ENCODE measurements around the gene RNF207. TPM values are rescaled to one million over a fixed set of nuclear protein-coding genes. Genes with fewer than 3 reads are reported as not detected.

RNF207 gene
- total RNA-seq, 4 donors from 2014 or later = 32.9 to 63.5 (median 47.0) TPM

GRCh38 chr1:6178751-6179563, 27.0 kb upstream of the RNF207 start:
- Histone ChIP-seq H3K4me3 (replicated peaks in 1 of 3) (no peak overlapping the region), H3K4me1 (peaks cover 7 to 31% of the 10 kb centered on the region in 2 donors), H3K27ac (no peak overlapping the region), H3K27me3 (peaks cover 14% of the 10 kb centered on the region), H3K9me3 (no peaks in the 10 kb centered on the region), H3K36me3 (no peaks in the 10 kb centered on the region)
- intact Hi-C loops (cut with DNase I) = no loop called here
- TF ChIP-seq, protein P1, sequence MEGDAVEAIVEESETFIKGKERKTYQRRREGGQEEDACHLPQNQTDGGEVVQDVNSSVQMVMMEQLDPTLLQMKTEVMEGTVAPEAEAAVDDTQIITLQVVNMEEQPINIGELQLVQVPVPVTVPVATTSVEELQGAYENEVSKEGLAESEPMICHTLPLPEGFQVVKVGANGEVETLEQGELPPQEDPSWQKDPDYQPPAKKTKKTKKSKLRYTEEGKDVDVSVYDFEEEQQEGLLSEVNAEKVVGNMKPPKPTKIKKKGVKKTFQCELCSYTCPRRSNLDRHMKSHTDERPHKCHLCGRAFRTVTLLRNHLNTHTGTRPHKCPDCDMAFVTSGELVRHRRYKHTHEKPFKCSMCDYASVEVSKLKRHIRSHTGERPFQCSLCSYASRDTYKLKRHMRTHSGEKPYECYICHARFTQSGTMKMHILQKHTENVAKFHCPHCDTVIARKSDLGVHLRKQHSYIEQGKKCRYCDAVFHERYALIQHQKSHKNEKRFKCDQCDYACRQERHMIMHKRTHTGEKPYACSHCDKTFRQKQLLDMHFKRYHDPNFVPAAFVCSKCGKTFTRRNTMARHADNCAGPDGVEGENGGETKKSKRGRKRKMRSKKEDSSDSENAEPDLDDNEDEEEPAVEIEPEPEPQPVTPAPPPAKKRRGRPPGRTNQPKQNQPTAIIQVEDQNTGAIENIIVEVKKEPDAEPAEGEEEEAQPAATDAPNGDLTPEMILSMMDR (IDR thresholded peaks at IDR 0.05) = no peak
- TF ChIP-seq POLR2A (IDR thresholded peaks at IDR 0.05) = no peak
- WGBS, 2 donors = 4 to 8% methylated on average over 16 to 20 of the region's 51 CpGs
- DNase-seq = no peak

DNA sequence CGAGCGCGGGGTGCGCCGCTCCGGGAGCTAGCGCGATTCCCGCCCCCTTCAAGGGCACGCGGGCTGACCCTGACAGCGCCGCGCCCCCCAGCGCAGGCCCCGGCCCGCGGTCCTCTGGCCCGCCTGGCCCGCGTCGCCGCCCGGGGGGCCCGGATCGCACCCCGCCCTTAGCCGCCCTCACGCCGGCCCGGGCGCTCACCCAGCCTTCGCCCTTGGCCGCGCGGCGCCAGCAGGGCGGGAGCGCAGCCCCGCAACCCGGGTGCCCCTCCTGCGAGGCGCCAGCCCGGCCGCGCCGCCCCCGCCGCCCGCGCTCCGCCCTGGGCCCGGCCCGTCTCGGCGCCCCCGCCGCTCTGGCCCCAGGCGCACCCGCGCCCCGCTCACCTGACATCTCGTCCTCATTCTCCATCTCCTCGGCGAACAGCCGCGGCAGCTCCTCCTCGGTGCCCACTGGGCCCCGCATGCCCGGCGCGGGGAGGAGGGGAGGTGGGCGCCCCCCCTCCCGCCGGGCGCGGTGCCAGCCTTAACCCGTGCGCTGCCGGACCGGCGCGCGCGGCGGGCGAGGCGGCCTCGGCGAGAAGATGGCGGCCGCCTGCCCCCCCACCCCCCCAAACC, 26.2 kb upstream of the RNF207 start:
- H3K27ac ChIP-seq = no peak overlapping the region
- DNase-seq = no peak
- no peaks in the 10 kb centered on the region for H3K9me3 ChIP-seq
- H3K4me3 ChIP-seq (replicated peaks in 1 of 3) = peak overlapping the region in 1 of 3 donors; percentile 19
- WGBS, 2 donors = 0 to 4% methylated on average over 5 of the region's 92 CpGs
- TF ChIP-seq POLR2A (IDR thresholded peaks at IDR 0.05) = no peak
- TF ChIP-seq, protein P1 (IDR thresholded peaks at IDR 0.05) = no peak
- H3K27me3 ChIP-seq = peaks cover 14% of the 10 kb centered on the region
- no peaks in the 10 kb centered on the region for H3K36me3 ChIP-seq
- intact Hi-C loops (cut with DNase I) = no loop called here
- H3K4me1 ChIP-seq = peaks cover 7 to 31% of the 10 kb centered on the region in 2 donors

DNA sequence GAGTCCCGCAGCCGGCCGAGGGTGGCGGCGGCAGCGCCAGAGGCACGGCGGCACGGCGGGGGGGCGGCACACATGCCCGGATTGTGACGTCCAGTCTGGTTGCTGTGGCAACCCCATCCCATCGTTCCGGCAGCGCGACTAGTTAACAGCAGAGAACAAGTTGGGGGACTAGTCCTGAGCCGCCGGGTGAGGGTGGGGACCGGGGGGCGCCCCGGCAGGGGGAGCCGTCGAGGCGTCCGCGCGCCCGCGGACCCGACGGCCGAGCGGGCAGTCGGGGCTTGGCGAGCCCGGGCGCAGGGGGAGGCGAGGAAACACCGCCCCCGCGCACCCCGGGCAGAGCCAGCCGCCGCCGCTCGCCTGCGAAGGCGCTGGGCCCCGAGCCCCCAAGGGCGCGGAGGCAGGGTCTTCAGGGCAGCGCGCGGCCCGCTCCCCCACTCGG, 25.6 kb upstream of the RNF207 start, which contains the start of gene CHD5:
CHD5 (minus strand) TSS at position 54 of the 439 bp plus-strand sequence. CDS start 298 bp downstream, outside the sequence.
- TF ChIP-seq, protein P1 (IDR thresholded peaks at IDR 0.05) = no peak
- TF ChIP-seq POLR2A (IDR thresholded peaks at IDR 0.05) = no peak
- Histone ChIP-seq H3K4me1 (peaks cover 7 to 31% of the 10 kb centered on the region in 2 donors), H3K27ac (no peak within 1 kb of the TSS), H3K36me3 (no peaks in the 10 kb centered on the region), H3K9me3 (no peaks in the 10 kb centered on the region), H3K4me3 (replicated peaks in 1 of 3) (peak within 1 kb of the TSS in 1 of 3 donors; percentile 19), H3K27me3 (peaks cover 14% of the 10 kb centered on the region)
- WGBS, 2 donors = 2 to 9% methylated on average over 8 to 20 of the region's 57 CpGs
- peak in 1 of 2 donors; percentile 5 for DNase-seq
- intact Hi-C loops (cut with DNase I) = no loop called here

- H3K9me3 ChIP-seq = no peaks in the 10 kb centered on the region
- no peak overlapping the region for H3K4me3 ChIP-seq (replicated peaks in 1 of 3)
- H3K27me3 ChIP-seq = peaks cover 14% of the 10 kb centered on the region
- H3K4me1 ChIP-seq = peaks cover 7 to 31% of the 10 kb centered on the region in 2 donors
- intact Hi-C loops (cut with DNase I) = no loop called here
- peaks cover 4 to 5% of the 10 kb centered on the region in 2 donors for H3K36me3 ChIP-seq
- TF ChIP-seq, protein P1 (IDR thresholded peaks at IDR 0.05) = no peak
- TF ChIP-seq POLR2A (IDR thresholded peaks at IDR 0.05) = no peak
- no peak overlapping the region for H3K27ac ChIP-seq
- DNase-seq = peak; percentile 18 to 31
- WGBS, 2 donors = 1 to 9% methylated on average over 6 to 29 of the region's 36 CpGs
Measured at GRCh38 chr1:6180707-6181311, 25.1 kb upstream of the RNF207 start.

All from thyroid gland (tissue), 4 donors.